ENCODE results near the gene XPA. TPM values are rescaled to one million over a fixed set of nuclear protein-coding genes. Genes with fewer than 3 reads are reported as not detected.

The XPA gene
- total RNA-seq, 1 donor: 11.1 TPM

DNA sequence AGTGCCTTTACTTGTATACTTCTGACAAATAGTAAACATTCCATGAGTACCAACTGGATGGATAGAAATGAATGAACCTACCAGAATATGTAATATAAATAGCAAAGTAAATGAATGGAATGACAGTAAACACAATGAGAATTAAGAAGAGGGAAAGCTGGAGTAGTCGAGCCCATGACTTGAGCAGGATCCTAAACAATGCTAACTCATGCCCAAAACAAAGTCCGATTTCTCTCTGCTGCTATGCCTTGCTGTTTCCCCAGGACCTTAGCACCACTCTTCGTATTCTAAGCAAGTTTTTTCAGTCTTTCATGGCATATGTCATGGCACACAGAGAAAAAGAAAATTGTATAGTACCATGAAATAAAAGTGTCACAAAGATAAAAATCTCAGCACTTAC lies 1.8 kb downstream of the XPA start:
- H3K4me3 ChIP-seq (ENCODE audit: low read depth, low read length): peak overlapping the region; percentile 86
- DNase-seq (ENCODE audit: low read depth): no peak
- TF ChIP-seq, protein P1, sequence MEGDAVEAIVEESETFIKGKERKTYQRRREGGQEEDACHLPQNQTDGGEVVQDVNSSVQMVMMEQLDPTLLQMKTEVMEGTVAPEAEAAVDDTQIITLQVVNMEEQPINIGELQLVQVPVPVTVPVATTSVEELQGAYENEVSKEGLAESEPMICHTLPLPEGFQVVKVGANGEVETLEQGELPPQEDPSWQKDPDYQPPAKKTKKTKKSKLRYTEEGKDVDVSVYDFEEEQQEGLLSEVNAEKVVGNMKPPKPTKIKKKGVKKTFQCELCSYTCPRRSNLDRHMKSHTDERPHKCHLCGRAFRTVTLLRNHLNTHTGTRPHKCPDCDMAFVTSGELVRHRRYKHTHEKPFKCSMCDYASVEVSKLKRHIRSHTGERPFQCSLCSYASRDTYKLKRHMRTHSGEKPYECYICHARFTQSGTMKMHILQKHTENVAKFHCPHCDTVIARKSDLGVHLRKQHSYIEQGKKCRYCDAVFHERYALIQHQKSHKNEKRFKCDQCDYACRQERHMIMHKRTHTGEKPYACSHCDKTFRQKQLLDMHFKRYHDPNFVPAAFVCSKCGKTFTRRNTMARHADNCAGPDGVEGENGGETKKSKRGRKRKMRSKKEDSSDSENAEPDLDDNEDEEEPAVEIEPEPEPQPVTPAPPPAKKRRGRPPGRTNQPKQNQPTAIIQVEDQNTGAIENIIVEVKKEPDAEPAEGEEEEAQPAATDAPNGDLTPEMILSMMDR (IDR thresholded peaks at IDR 0.05; ENCODE audit: insufficient read depth, low read length): no peak

DNA sequence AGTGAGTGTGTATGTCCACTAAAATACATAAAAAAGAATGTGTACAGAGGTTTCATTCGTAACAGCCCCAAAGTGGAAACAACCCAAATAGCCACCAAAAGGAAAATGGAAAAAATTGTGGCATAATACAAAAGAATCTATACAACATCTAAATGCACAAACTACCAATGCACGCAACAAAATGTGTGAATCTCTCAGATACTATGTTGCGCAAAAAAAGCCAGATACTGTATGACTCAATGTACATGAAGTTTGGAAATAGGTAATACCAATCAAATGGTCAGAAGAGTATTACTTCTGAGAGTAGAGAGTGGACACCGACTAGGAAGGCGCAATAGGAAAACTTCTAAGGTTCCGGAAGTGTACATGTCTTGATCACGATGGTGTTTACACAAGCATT lies 2.4 kb downstream of the XPA start:
- TF ChIP-seq, protein P1 (IDR thresholded peaks at IDR 0.05; ENCODE audit: insufficient read depth, low read length): no peak
- no peak for DNase-seq (ENCODE audit: low read depth)
- H3K4me3 ChIP-seq (ENCODE audit: low read depth, low read length): no peak overlapping the region

DNA sequence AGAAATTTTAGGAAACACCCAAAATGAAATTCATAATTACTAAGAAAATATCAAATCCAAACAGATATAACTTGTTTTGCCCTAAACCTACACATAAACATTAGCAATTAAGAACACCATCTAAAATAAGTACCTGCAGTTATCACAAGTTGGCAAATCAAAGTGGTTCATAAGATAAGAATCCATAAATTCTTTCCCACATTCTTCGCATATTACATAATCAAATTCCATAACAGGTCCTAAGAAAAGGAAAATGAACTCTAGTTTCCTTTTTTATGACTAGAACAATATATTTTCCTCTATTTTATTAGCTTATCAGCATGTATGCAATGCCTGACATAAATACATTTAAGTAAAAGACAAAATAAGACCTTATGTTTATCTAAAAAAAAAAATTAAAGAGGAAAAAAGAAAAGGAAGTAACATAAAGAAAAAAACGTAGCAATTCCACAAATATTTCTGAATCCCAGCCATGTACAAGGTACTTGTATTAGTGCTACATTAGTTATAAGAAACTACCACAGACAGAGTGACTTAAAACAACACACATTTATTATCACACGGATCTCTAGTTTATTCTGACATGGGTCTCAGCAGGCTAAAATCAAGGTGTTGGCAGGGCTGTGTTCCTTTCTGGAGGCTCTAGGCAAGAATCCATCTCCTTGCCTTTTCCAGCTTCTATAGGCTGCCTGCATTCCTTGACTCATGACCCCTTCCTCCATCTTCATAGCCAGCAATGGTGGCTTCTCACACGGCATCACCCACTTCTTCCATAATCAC lies 7.5 kb downstream of the XPA start:
- peak; percentile 45 for DNase-seq (ENCODE audit: low read depth)
- TF ChIP-seq, protein P1 (IDR thresholded peaks at IDR 0.05; ENCODE audit: insufficient read depth, low read length): no peak
- H3K4me3 ChIP-seq (ENCODE audit: low read depth, low read length): no peak overlapping the region

DNA sequence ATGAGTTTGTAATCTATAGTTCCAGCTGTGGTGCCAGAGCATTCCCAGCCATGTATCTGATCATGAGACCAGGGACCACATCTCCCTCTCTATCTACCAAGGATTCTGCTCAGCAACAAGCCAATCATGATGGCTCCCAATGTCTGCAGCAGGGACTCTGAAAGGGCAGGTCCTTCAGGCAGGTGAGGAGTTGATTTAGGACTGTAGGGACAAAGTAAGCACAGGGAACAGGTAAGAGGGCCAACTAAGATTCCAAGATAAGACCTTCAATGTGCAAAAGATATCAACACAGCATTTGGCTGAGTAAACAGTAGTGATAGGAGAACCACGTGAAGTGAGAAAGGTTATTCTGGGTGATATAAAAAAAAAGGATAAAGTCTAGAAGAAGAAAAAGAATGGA lies 8.5 kb downstream of the XPA start:
- TF ChIP-seq, protein P1 (IDR thresholded peaks at IDR 0.05; ENCODE audit: insufficient read depth, low read length): no peak
- H3K4me3 ChIP-seq (ENCODE audit: low read depth, low read length): no peak overlapping the region
- no peak for DNase-seq (ENCODE audit: low read depth)

DNA sequence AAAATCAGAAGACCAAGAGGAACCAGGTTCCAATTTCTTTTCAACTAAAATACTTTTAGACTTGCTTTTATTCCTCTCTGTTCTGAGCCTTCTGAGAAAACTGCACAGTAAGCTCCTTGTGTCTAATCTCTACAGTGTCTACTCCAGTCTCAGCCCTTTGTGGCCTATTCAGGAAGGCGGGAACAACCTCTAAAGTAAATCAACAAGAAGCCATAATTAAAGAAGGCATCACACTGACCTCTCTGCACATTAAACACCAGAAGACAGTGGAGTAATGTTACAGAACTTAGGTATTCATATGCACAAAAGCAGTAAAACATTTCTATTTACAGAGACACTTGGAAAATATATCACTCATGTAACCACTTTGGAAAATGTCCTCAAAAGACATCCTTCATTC lies 14.9 kb downstream of the XPA start:
- no peak overlapping the region for H3K4me3 ChIP-seq (ENCODE audit: low read depth, low read length)
- DNase-seq (ENCODE audit: low read depth): no peak
- TF ChIP-seq, protein P1 (IDR thresholded peaks at IDR 0.05; ENCODE audit: insufficient read depth, low read length): no peak

DNA sequence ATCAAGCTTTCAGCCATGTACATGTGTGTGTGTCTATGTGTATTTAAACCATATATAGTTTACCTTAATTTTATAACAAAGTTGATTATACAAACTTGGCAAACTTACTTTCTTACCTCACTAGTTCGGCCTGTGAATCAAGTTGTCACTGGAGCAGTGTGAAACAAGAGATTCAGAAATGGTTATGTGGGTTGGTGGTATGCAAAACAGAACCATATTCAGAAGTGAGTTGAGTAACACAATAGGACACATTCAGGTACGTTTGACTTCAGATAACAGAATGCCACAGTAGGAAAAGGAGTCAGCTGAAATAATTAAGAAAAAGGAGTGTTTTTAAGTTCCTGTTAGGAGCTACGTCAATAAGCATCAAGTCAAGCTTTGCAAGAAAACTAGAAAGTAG lies 21.5 kb downstream of the XPA start:
- TF ChIP-seq, protein P1 (IDR thresholded peaks at IDR 0.05; ENCODE audit: insufficient read depth, low read length): no peak
- no peak for DNase-seq (ENCODE audit: low read depth)
- H3K4me3 ChIP-seq (ENCODE audit: low read depth, low read length): no peak overlapping the region

DNA sequence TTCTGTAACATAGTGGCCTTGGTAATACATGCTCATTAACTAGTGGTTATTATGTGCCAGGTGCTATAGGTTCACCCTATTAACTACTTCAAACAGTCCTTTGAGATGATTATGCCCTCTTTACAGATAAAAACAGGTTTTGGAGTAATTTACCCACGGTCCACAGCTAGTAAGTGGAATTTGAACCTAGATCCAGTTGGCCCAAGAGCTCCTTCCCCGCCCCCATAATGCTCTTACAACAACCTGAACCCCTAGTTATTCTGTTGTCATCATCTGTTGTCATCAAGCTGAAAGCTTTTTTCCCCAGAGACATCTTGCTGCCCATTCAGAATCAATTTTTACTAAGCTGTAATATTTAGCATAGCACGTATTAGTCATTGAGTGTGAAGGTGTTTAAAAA lies 23.2 kb downstream of the XPA start:
- TF ChIP-seq, protein P1 (IDR thresholded peaks at IDR 0.05; ENCODE audit: insufficient read depth, low read length): no peak
- no peak overlapping the region for H3K4me3 ChIP-seq (ENCODE audit: low read depth, low read length)
- DNase-seq (ENCODE audit: low read depth): no peak
